PC-3 (cell line): ENCODE measurements around the gene JUNB.

Source experiments
- CTCF ChIP-seq: fragments of 300-600 bp; sonication (generic); conservative IDR thresholded peaks from 2 replicates; pipeline ENCODE4 v1.5.1; 2017; ENCODE audit warnings: antibody characterized with exemption, low read depth, mild to moderate bottlenecking, low read length
- EZH2 ChIP-seq: fragments of 300-600 bp; sonication (generic); IDR thresholded peaks from one replicate; pipeline ENCODE4 v1.6.1; 2017; ENCODE audit warnings: antibody characterized with exemption, mild to moderate bottlenecking, low read length; ENCODE audit not compliant: unreplicated experiment

- TF ChIP-seq CTCF (no peak), EZH2 (no peak)
Observed at GRCh38 chr19:12791345-12792050, at the start of gene JUNB.
